Osteoblast (primary cell): ENCODE measurements around the gene SPDYC. TPM values are rescaled to one million over a fixed set of nuclear protein-coding genes. Genes with fewer than 3 reads are reported as not detected.

ENCODE experiments used
- DNase-seq: peaks from one replicate; pipeline ENCODE4 v3.0.0; 2011; ENCODE audit warnings: low spot score, mixed read lengths; ENCODE audit not compliant: insufficient read length; ENCODE audit errors: missing footprints
- H2AFZ ChIP-seq: 2 replicates; pipeline ENCODE4 v1.6.0; 2011; ENCODE audit warnings: mild to moderate bottlenecking, low read length
- H3K27ac ChIP-seq: 2 replicates; pipeline ENCODE4 v1.5.1; 2011; ENCODE audit warnings: mild to moderate bottlenecking, low read depth, low read length, moderate library complexity
- H3K27me3 ChIP-seq: 2 replicates; pipeline ENCODE4 v1.6.0; 2012; ENCODE audit warnings: mild to moderate bottlenecking, control low read depth, inconsistent platforms, low read length, moderate library complexity; ENCODE audit not compliant: insufficient read depth
- H3K36me3 ChIP-seq: 2 replicates; pipeline ENCODE4 v1.5.1; 2011; ENCODE audit warnings: mild to moderate bottlenecking, low read length, control low read depth, moderate library complexity; ENCODE audit not compliant: insufficient read depth
- H3K4me1 ChIP-seq: 2 replicates; pipeline ENCODE4 v1.5.1; 2011; ENCODE audit warnings: mild to moderate bottlenecking, low read length, control low read depth, moderate library complexity; ENCODE audit not compliant: insufficient read depth
- H3K4me2 ChIP-seq: 2 replicates; pipeline ENCODE4 v1.6.0; 2011; ENCODE audit warnings: mild to moderate bottlenecking, low read length; ENCODE audit not compliant: insufficient read depth
- H3K4me3 ChIP-seq: fragments of 200-600 bp; sonication (generic); 3 replicates; pipeline ENCODE4 v1.5.1; 2012; ENCODE audit warnings: mild to moderate bottlenecking, low read length, inconsistent platforms; ENCODE audit not compliant: insufficient read depth
- H3K79me2 ChIP-seq: 2 replicates; pipeline ENCODE4 v1.6.0; 2012; ENCODE audit warnings: mild to moderate bottlenecking, low read length, control low read depth, inconsistent platforms; ENCODE audit not compliant: insufficient read depth
- H3K9me3 ChIP-seq: 2 replicates; pipeline ENCODE4 v1.5.1; 2011; ENCODE audit warnings: low read depth, low read length, control low read depth
- H4K20me1 ChIP-seq: 2 replicates; pipeline ENCODE4 v1.6.0; 2012; ENCODE audit warnings: mild to moderate bottlenecking, low read length, control low read depth; ENCODE audit not compliant: insufficient read depth
- CTCF ChIP-seq: IDR thresholded peaks from 2 replicates; pipeline ENCODE4 v1.5.1; 2011; ENCODE audit warnings: mild to moderate bottlenecking, low read depth, low read length, moderate library complexity; ENCODE audit errors: extremely low read depth
- total RNA-seq: library from RNA; depleted of rRNA; stranded (reverse); fragments of >200 nt; gene quantifications from 2 replicates; pipeline ENCODE4 v1.2.3, GENCODE V29; 2012

The SPDYC gene
- total RNA-seq, 1 donor: not detected

- Histone ChIP-seq H3K9me3 (no peaks in the 10 kb centered on the region), H3K4me2 (no peak overlapping the region), H3K4me1 (peaks cover 13% of the 10 kb centered on the region), H3K36me3 (peaks cover 70% of the 10 kb centered on the region), H3K27ac (no peak overlapping the region), H4K20me1 (peaks cover 10% of the 10 kb centered on the region), H3K27me3 (no peaks in the 10 kb centered on the region), H3K79me2 (peaks cover 50% of the 10 kb centered on the region), H2AFZ (no peak overlapping the region), H3K4me3 (no peak overlapping the region)
- DNase-seq: peak; percentile 72
- no peak for TF ChIP-seq CTCF
These were observed 45.4 kb upstream of the SPDYC start for GRCh38 chr11:65124480-65125196.

- Histone ChIP-seq H3K9me3 (no peaks in the 10 kb centered on the region), H3K4me3 (no peak overlapping the region), H3K27ac (no peak overlapping the region), H3K36me3 (peaks cover 68% of the 10 kb centered on the region), H3K4me1 (peaks cover 13% of the 10 kb centered on the region), H3K79me2 (peaks cover 47% of the 10 kb centered on the region), H3K27me3 (no peaks in the 10 kb centered on the region), H3K4me2 (no peak overlapping the region), H4K20me1 (peaks cover 10% of the 10 kb centered on the region), H2AFZ (no peak overlapping the region)
- DNase-seq: peak; percentile 65
- TF ChIP-seq CTCF: no peak
These were observed 44.6 kb upstream of the SPDYC start for GRCh38 chr11:65125197-65126056.

- H3K27me3 ChIP-seq: no peaks in the 10 kb centered on the region
- peak; percentile 72 for DNase-seq
- no peak overlapping the region for H3K4me3 ChIP-seq
- H3K9me3 ChIP-seq: no peaks in the 10 kb centered on the region
- H4K20me1 ChIP-seq: peaks cover 20% of the 10 kb centered on the region
- H3K36me3 ChIP-seq: peaks cover 70% of the 10 kb centered on the region
- peaks cover 5% of the 10 kb centered on the region for H3K4me1 ChIP-seq
- H2AFZ ChIP-seq: no peak overlapping the region
- peaks cover 45% of the 10 kb centered on the region for H3K79me2 ChIP-seq
- no peak overlapping the region for H3K4me2 ChIP-seq
- no peak overlapping the region for H3K27ac ChIP-seq
- TF ChIP-seq CTCF: no peak
These were observed 43.3 kb upstream of the SPDYC start for GRCh38 chr11:65126624-65127274.
